SU-DHL-6 (cell line): ENCODE measurements around the gene TRAPPC6A.
"Not testable (repeated sequence)": the region's sequence is repeated elsewhere in the genome, so short reads cannot be mapped to it uniquely, and the experiment has no call there.

Experiments used
- H2AFZ ChIP-seq: fragments of 200-600 bp; sonication (generic); 2 replicates; pipeline ENCODE4 v1.6.1; 2014; ENCODE audit warnings: low read depth, mild to moderate bottlenecking, moderate library complexity, mixed read lengths, antibody characterized with exemption, low read length; ENCODE audit not compliant: severe bottlenecking
- H3F3A ChIP-seq: fragments of 200-600 bp; shearing (Covaris generic); 2 replicates; pipeline ENCODE4 v1.6.0; 2016; ENCODE audit warnings: antibody characterized with exemption, mild to moderate bottlenecking; ENCODE audit not compliant: insufficient read depth
- H3K27ac ChIP-seq: fragments of 200-600 bp; sonication (generic); 2 replicates; pipeline ENCODE4 v1.5.1; 2016; ENCODE audit warnings: low read depth, mild to moderate bottlenecking, low read length, moderate library complexity, mixed read lengths
- H3K27me3 ChIP-seq: fragments of 200-600 bp; sonication (generic), shearing (Covaris generic); 2 replicates; pipeline ENCODE4 v1.6.0; 2014; ENCODE audit warnings: mild to moderate bottlenecking, low read length
- H3K36me3 ChIP-seq: fragments of 200-600 bp; sonication (generic); 2 replicates; pipeline ENCODE4 v1.6.1; 2014; ENCODE audit warnings: mild to moderate bottlenecking, low read length, mixed read lengths
- H3K4me2 ChIP-seq: fragments of 300-600, 200-600 bp; shearing (Covaris generic), sonication (generic); 2 replicates; pipeline ENCODE4 v1.6.0; 2014; ENCODE audit warnings: low read length, low read depth, mild to moderate bottlenecking; ENCODE audit not compliant: poor library complexity, severe bottlenecking
- H3K4me3 ChIP-seq: fragments of 200-600 bp; sonication (generic); 2 replicates; pipeline ENCODE4 v1.5.1; 2014; ENCODE audit warnings: antibody characterized with exemption, low read length, mild to moderate bottlenecking, mixed read lengths; ENCODE audit not compliant: insufficient read depth, poor library complexity, severe bottlenecking
- H3K79me2 ChIP-seq: fragments of 200-600 bp; sonication (generic); 2 replicates; pipeline ENCODE4 v1.6.1; 2014; ENCODE audit warnings: mild to moderate bottlenecking, low read length, moderate library complexity; ENCODE audit not compliant: insufficient read depth
- H3K9ac ChIP-seq: fragments of 200-600 bp; sonication (generic); 2 replicates; pipeline ENCODE4 v1.7.0; 2014; ENCODE audit warnings: mild to moderate bottlenecking, low read length
- H3K9me2 ChIP-seq: fragments of 200-600 bp; sonication (generic); replicated peaks from 2 replicates; pipeline ENCODE4 v1.6.1; 2014; ENCODE audit warnings: low read length; ENCODE audit not compliant: insufficient read depth
- H3K9me3 ChIP-seq: fragments of 200-600 bp; sonication (generic); 2 replicates; pipeline ENCODE4 v1.6.1; 2014; ENCODE audit warnings: low read length, mixed read lengths; ENCODE audit not compliant: insufficient read depth
- H4K20me1 ChIP-seq: fragments of 200-600 bp; sonication (generic); 2 replicates; pipeline ENCODE4 v1.6.1; 2014; ENCODE audit warnings: low read depth, mild to moderate bottlenecking, antibody characterized with exemption, low read length, moderate library complexity, mixed read lengths
- CTCF ChIP-seq: fragments of 200-600 bp; sonication (generic); IDR thresholded peaks from one replicate; pipeline ENCODE4 v1.5.1; 2017; ENCODE audit warnings: antibody characterized with exemption, mild to moderate bottlenecking, low read length, moderate library complexity; ENCODE audit not compliant: insufficient read depth, poor library complexity, severe bottlenecking
- EZH2phosphoT487 ChIP-seq: fragments of 200-600 bp; sonication (generic), shearing (Covaris generic); conservative IDR thresholded peaks from 2 replicates; pipeline ENCODE4 v1.6.1; 2018; ENCODE audit warnings: mild to moderate bottlenecking, antibody characterized with exemption, low read length, moderate library complexity, mixed read lengths

Gene TRAPPC6A

GRCh38 chr19:45119582-45119981 lies 58.5 kb downstream of the TRAPPC6A start:
- Histone ChIP-seq H4K20me1 (peaks cover 7% of the 10 kb centered on the region), H3K79me2 (peaks cover 38% of the 10 kb centered on the region; the same call in 1 of the 2 replicates), H3K27ac (no peak overlapping the region), H3F3A (0 out of 2 replicates have a peak, but pooled peaks cover 7% of the 10 kb centered on the region), H3K4me2 (peak overlapping the region; percentile 24), H3K4me3 (no peak overlapping the region), H2AFZ (no peak overlapping the region), H3K9me3 (no peaks in the 10 kb centered on the region), H3K36me3 (no peaks in the 10 kb centered on the region), H3K27me3 (no peaks in the 10 kb centered on the region), H3K9me2 (no peaks in the 10 kb centered on the region), H3K9ac (no peak overlapping the region)
- TF ChIP-seq EZH2phosphoT487 (no peak), CTCF (no peak)

DNA sequence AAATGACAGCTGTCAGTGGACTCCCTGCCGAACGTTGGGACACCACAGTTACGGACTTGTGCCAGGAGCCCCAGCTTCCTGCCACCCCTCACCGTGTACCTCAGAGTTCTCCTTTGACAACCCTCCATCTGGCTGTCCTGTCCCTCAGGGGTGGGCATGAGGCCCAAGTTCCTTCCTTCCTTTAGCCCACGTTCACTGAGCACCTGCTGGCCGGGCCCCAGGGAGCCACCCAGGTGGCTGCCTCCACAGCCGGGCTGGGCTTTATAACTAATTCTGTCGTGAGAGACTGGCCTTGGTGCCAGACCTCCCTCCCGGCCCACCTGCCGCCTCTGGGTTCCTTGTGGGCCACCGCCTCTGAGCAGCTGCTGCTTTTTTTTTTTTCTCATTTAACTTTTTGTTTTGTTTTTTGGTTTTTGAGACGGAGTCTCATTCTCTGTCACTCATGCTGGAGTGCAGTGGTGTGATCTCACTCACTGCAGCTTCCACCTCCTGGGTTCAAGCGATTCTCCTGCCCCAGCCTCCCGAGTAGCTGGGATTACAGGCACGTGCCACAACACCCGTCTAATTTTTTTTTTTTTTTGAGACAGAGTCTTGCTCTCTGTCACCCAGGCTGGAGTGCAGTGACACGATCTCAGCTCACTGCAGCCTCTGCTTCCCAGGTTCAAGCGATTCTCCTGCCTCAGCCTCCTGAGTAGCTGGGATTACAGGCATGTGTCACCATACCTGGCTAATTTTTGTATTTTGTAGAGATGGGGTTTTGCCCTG lies 59.3 kb downstream of the TRAPPC6A start:
- H3F3A ChIP-seq, H3K36me3 ChIP-seq, H3K9me3 ChIP-seq, H4K20me1 ChIP-seq, H3K27me3 ChIP-seq, H2AFZ ChIP-seq, H3K9me2 ChIP-seq, H3K4me3 ChIP-seq: not testable (repeated sequence)
- peak overlapping the region; percentile 48 for H3K27ac ChIP-seq
- H3K9ac ChIP-seq = 0 out of 2 replicates have a peak overlapping the region, but pooled peaks have one; percentile 12
- peak overlapping the region; percentile 24 for H3K4me2 ChIP-seq
- H3K79me2 ChIP-seq = peaks cover 41% of the 10 kb centered on the region; the same call in 1 of the 2 replicates

DNA sequence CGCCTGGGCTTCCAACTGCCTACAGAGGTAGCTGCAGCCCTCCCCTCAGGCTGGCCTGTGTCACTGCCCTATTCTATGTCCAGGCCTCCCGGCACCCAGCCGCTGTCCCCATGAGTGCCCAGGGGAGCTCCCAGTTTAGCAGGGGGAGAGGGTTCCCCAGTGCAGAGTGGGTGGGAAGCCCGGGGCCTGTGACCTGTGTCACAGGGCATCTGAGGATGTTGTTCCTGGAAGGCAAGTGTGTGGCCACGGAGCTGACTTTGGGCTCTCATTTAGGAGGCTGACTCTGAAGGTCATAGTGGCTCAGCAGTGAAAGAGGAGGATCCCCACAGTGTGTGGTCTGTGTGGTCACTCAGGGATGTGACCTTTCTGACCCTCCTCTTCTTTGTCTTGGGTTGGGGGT lies 59.9 kb downstream of the TRAPPC6A start:
- H3K4me3 ChIP-seq = no peak overlapping the region
- H4K20me1 ChIP-seq = peaks cover 7% of the 10 kb centered on the region
- no peak overlapping the region for H3K9ac ChIP-seq
- no peaks in the 10 kb centered on the region for H3K36me3 ChIP-seq
- no peak overlapping the region for H2AFZ ChIP-seq
- H3K79me2 ChIP-seq = peaks cover 42% of the 10 kb centered on the region; the same call in 1 of the 2 replicates
- H3K27me3 ChIP-seq = no peaks in the 10 kb centered on the region
- TF ChIP-seq CTCF = no peak
- TF ChIP-seq EZH2phosphoT487 = no peak
- H3F3A ChIP-seq = 0 out of 2 replicates have a peak, but pooled peaks cover 7% of the 10 kb centered on the region
- no peaks in the 10 kb centered on the region for H3K9me2 ChIP-seq
- H3K4me2 ChIP-seq = peak overlapping the region; percentile 24
- no peaks in the 10 kb centered on the region for H3K9me3 ChIP-seq
- peak overlapping the region; percentile 48 for H3K27ac ChIP-seq

GRCh38 chr19:45117671-45118070 lies 60.4 kb downstream of the TRAPPC6A start:
- no peak overlapping the region for H3K27ac ChIP-seq
- H3K4me3 ChIP-seq = no peak overlapping the region
- TF ChIP-seq EZH2phosphoT487 = no peak
- no peak for TF ChIP-seq CTCF
- H3F3A ChIP-seq = 0 out of 2 replicates have a peak, but pooled peaks cover 7% of the 10 kb centered on the region
- H3K4me2 ChIP-seq = no peak overlapping the region
- H3K36me3 ChIP-seq = no peaks in the 10 kb centered on the region
- H3K9ac ChIP-seq = no peak overlapping the region
- no peak overlapping the region for H2AFZ ChIP-seq
- H3K27me3 ChIP-seq = no peaks in the 10 kb centered on the region
- H3K9me3 ChIP-seq = no peaks in the 10 kb centered on the region
- H3K9me2 ChIP-seq = no peaks in the 10 kb centered on the region
- H4K20me1 ChIP-seq = peaks cover 7% of the 10 kb centered on the region
- H3K79me2 ChIP-seq = peaks cover 45% of the 10 kb centered on the region; the same call in 1 of the 2 replicates
